H1 (cell line): ENCODE data around the gene RPS6KA2.

Source experiments
- CTCF ChIP-seq, 3 experiments: IDR thresholded peaks; 1 replicate in 2 of 3; 2 replicates in 1 of 3; pipeline versions ENCODE4 v1.5.1 to v1.6.1; 2011; ENCODE audit warnings: low read length in 3 of 3, mild to moderate bottlenecking in 3 of 3, inconsistent platforms in 2 of 3, low read depth in 1 of 3, moderate library complexity in 1 of 3; ENCODE audit not compliant: insufficient read depth in 1 of 3; ENCODE audit errors: control extremely low read depth in 1 of 3
- HDAC6 ChIP-seq: IDR thresholded peaks from one replicate; pipeline ENCODE4 v1.7.1; 2012; ENCODE audit warnings: low read depth, mild to moderate bottlenecking, inconsistent platforms, low read length, moderate library complexity
- JUND ChIP-seq: IDR thresholded peaks from 2 replicates; pipeline ENCODE4 v1.6.1; 2011; ENCODE audit warnings: mild to moderate bottlenecking, improper control_type of control experiment, low read length
- MAX ChIP-seq: IDR thresholded peaks from 2 replicates; pipeline ENCODE4 v1.6.1; 2012; ENCODE audit warnings: inconsistent platforms
- NRF1 ChIP-seq: IDR thresholded peaks from 2 replicates; pipeline ENCODE4 v1.6.1; 2011; ENCODE audit warnings: mild to moderate bottlenecking, low read depth, low read length, improper control_type of control experiment
- POLR2A ChIP-seq, 2 experiments: IDR thresholded peaks; 1 replicate in 1 of 2; 2 replicates in 1 of 2; pipeline ENCODE4 v1.6.1; 2011; ENCODE audit warnings: low read depth in 2 of 2, low read length in 2 of 2, mild to moderate bottlenecking in 2 of 2; ENCODE audit errors: control extremely low read depth in 1 of 2
- POLR2AphosphoS5 ChIP-seq: IDR thresholded peaks from 2 replicates; pipeline ENCODE4 v1.6.1; 2011; ENCODE audit warnings: low read depth, low read length
- RXRA ChIP-seq: IDR thresholded peaks from 2 replicates; pipeline ENCODE4 v1.6.1; 2011; ENCODE audit warnings: low read depth, mild to moderate bottlenecking, low read length, moderate library complexity; ENCODE audit not compliant: insufficient read depth
- TAF1 ChIP-seq: IDR thresholded peaks from 2 replicates; pipeline ENCODE4 v1.6.1; 2011; ENCODE audit warnings: mild to moderate bottlenecking, low read depth, low read length
- ZNF274 ChIP-seq: IDR thresholded peaks from 2 replicates; pipeline ENCODE4 v1.7.0; 2012; ENCODE audit warnings: low read length, borderline replicate concordance; ENCODE audit errors: extremely low read depth

GRCh38 chr6:166440729-166441128, 186.3 kb downstream of the RPS6KA2 start:
- TF ChIP-seq CTCF (IDR thresholded peaks at IDR 0.05; ENCODE audit: control extremely low read depth in 1 of 3, insufficient read depth in 1 of 3, low read depth in 1 of 3, low read length in 3 of 3) (no peak), POLR2AphosphoS5 (no peak), RXRA (no peak), JUND (no peak), NRF1 (no peak), TAF1 (no peak), POLR2A (IDR thresholded peaks at IDR 0.05; ENCODE audit: control extremely low read depth in 1 of 2, low read depth in 2 of 2, low read length in 2 of 2) (no peak), ZNF274 (no peak), HDAC6 (no peak), MAX (no peak)
